ENCODE measurements around the gene ZNF18. TPM values are rescaled to one million over a fixed set of nuclear protein-coding genes. Genes with fewer than 3 reads are reported as not detected.

Gene ZNF18
- total and polyA plus RNA-seq, 2 experiments from 2014 or later = 5.9 to 9.8 TPM

DNA sequence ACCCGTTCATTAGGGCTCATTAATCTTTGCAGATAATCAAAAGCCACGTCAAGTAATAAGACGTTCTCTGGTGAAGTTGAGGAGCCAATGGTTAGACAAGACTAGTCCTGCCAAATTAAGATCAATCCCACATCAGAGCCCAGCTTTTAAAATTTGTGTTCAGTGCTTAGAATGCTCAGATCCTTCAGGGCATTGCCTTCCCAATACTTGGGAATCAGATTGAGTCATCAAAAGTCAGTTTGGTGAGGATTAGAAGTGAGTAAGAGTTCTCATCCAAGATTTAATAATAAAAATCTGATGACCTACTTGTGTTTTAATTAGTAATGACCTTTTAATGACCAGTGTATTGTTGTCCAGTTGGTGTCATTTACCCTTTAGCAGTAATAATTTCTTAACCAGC is 43.2 kb upstream of the ZNF18 start:
- peaks cover 100% of the 10 kb centered on the region for H3K79me2 ChIP-seq (replicated peaks; ENCODE audit: insufficient read depth)
- no peak overlapping the region for H3K27ac ChIP-seq (ENCODE audit: low read depth)
- H3K9me2 ChIP-seq (ENCODE audit: insufficient read depth) = no peaks in the 10 kb centered on the region
- no peak overlapping the region for H2AFZ ChIP-seq
- H3K27me3 ChIP-seq (ENCODE audit: insufficient read depth) = no peaks in the 10 kb centered on the region
- ATAC-seq = no peak
- Mint-ChIP-seq H3K4me3 (no peak overlapping the region), H3K9me3 (no peaks in the 10 kb centered on the region), H3K36me3 (ENCODE audit: low read depth) (no peaks in the 10 kb centered on the region), H3K27me3 (ENCODE audit: insufficient read depth, low read depth, poor library complexity) (no peaks in the 10 kb centered on the region), H3K27ac (no peak overlapping the region), H3K4me1 (peaks cover 16% of the 10 kb centered on the region)
- no peak overlapping the region for H3K4me2 ChIP-seq
- TF ChIP-seq, protein P1, sequence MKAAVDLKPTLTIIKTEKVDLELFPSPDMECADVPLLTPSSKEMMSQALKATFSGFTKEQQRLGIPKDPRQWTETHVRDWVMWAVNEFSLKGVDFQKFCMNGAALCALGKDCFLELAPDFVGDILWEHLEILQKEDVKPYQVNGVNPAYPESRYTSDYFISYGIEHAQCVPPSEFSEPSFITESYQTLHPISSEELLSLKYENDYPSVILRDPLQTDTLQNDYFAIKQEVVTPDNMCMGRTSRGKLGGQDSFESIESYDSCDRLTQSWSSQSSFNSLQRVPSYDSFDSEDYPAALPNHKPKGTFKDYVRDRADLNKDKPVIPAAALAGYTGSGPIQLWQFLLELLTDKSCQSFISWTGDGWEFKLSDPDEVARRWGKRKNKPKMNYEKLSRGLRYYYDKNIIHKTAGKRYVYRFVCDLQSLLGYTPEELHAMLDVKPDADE (IDR thresholded peaks at IDR 0.05) = no peak
- TF ChIP-seq EZH2 (IDR thresholded peaks at IDR 0.05; ENCODE audit: low read depth, unreplicated experiment) = no peak
- TF ChIP-seq, protein P2, sequence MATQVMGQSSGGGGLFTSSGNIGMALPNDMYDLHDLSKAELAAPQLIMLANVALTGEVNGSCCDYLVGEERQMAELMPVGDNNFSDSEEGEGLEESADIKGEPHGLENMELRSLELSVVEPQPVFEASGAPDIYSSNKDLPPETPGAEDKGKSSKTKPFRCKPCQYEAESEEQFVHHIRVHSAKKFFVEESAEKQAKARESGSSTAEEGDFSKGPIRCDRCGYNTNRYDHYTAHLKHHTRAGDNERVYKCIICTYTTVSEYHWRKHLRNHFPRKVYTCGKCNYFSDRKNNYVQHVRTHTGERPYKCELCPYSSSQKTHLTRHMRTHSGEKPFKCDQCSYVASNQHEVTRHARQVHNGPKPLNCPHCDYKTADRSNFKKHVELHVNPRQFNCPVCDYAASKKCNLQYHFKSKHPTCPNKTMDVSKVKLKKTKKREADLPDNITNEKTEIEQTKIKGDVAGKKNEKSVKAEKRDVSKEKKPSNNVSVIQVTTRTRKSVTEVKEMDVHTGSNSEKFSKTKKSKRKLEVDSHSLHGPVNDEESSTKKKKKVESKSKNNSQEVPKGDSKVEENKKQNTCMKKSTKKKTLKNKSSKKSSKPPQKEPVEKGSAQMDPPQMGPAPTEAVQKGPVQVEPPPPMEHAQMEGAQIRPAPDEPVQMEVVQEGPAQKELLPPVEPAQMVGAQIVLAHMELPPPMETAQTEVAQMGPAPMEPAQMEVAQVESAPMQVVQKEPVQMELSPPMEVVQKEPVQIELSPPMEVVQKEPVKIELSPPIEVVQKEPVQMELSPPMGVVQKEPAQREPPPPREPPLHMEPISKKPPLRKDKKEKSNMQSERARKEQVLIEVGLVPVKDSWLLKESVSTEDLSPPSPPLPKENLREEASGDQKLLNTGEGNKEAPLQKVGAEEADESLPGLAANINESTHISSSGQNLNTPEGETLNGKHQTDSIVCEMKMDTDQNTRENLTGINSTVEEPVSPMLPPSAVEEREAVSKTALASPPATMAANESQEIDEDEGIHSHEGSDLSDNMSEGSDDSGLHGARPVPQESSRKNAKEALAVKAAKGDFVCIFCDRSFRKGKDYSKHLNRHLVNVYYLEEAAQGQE (IDR thresholded peaks at IDR 0.05; ENCODE audit: unreplicated experiment) = no peak
- TF ChIP-seq STAT1 (IDR thresholded peaks at IDR 0.05; ENCODE audit: unreplicated experiment) = no peak
- no peak for TF ChIP-seq ZNF331 (CRISPR knock-in tag; IDR thresholded peaks at IDR 0.05; ENCODE audit: low read depth)
- no peaks in the 10 kb centered on the region for H3F3A ChIP-seq (replicated peaks; ENCODE audit: low read depth)
- DNase-seq (ENCODE audit: low spot score) = no peak
- peaks cover 8% of the 10 kb centered on the region for H3K4me1 ChIP-seq (ENCODE audit: insufficient read depth)
- no peak overlapping the region for H3K4me3 ChIP-seq
- peaks cover 6% of the 10 kb centered on the region; the same call in 1 of the 2 replicates for H4K20me1 ChIP-seq (replicated peaks; ENCODE audit: insufficient read depth)
- H3K36me3 ChIP-seq (ENCODE audit: insufficient read depth) = no peaks in the 10 kb centered on the region

DNA sequence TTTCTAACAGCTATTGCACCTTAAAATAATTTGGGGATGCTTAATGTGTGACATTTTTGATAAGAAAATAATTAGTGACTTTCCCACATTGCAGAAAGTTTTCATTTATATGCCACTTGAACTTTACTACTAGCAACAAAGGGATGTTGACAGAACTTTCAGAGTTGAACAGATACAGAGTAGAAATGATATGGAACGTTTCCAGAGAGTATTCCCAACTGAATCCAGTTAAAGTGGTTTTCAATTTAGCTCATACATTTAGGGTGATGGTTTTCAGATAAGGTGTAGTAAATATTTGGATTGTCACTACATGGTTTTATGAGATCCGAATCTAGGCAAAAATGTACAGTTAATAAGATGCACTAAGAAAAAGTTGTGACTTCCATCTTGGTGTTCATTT is 40.7 kb upstream of the ZNF18 start:
- H3K79me2 ChIP-seq (replicated peaks; ENCODE audit: insufficient read depth) = peaks cover 100% of the 10 kb centered on the region
- TF ChIP-seq STAT1 (IDR thresholded peaks at IDR 0.05; ENCODE audit: unreplicated experiment) (no peak), NANOG (IDR thresholded peaks at IDR 0.05; ENCODE audit: borderline replicate concordance) (no peak), POLR2AphosphoS5 (IDR thresholded peaks at IDR 0.05; ENCODE audit: low read depth) (no peak), CREB1 (CRISPR knock-in tag; IDR thresholded peaks at IDR 0.05; ENCODE audit: low read depth) (no peak), JUNB (IDR thresholded peaks at IDR 0.05; ENCODE audit: unreplicated experiment) (no peak), ZNF331 (CRISPR knock-in tag; IDR thresholded peaks at IDR 0.05; ENCODE audit: low read depth) (no peak)
- TF ChIP-seq, protein P1 (IDR thresholded peaks at IDR 0.05) = no peak
- TF ChIP-seq, protein P2 (IDR thresholded peaks at IDR 0.05; ENCODE audit: unreplicated experiment) = no peak

More for the DNA sequence above, 40.7 kb upstream of the ZNF18 start:
- Histone ChIP-seq H4K20me1 (replicated peaks; ENCODE audit: insufficient read depth) (peaks cover 16% of the 10 kb centered on the region; the same call in 1 of the 2 replicates), H3K4me3 (no peak overlapping the region), H3K27me3 (ENCODE audit: insufficient read depth) (no peaks in the 10 kb centered on the region), H3K36me3 (ENCODE audit: insufficient read depth) (no peaks in the 10 kb centered on the region), H3K4me2 (no peak overlapping the region), H3K27ac (ENCODE audit: low read depth) (no peak overlapping the region), H3K9me2 (ENCODE audit: insufficient read depth) (no peaks in the 10 kb centered on the region), H3F3A (replicated peaks; ENCODE audit: low read depth) (no peaks in the 10 kb centered on the region), H2AFZ (no peak overlapping the region), H3K4me1 (ENCODE audit: insufficient read depth) (0 out of 2 replicates have a peak, but pooled peaks cover 6% of the 10 kb centered on the region)
- no peaks in the 10 kb centered on the region for H3K9me3 Mint-ChIP-seq
- no peak overlapping the region for H3K4me3 Mint-ChIP-seq
- no peak for DNase-seq (ENCODE audit: low spot score)
- ATAC-seq = no peak
- H3K27me3 Mint-ChIP-seq (ENCODE audit: insufficient read depth, low read depth, poor library complexity) = no peaks in the 10 kb centered on the region
- peaks cover 12% of the 10 kb centered on the region; the same call in 2 of the 3 replicates for H3K4me1 Mint-ChIP-seq
- H3K36me3 Mint-ChIP-seq (ENCODE audit: low read depth) = no peaks in the 10 kb centered on the region
- H3K27ac Mint-ChIP-seq = no peak overlapping the region

All from GM23338 (cell line).